ENCODE results near the gene STK35.

STK35 gene

GRCh38 chr20:2101057-2101864, at the start of gene STK35:
Gene STK35, plus strand, starts transcription at chr20:2101827. Its CDS starts 55 bp downstream, at chr20:2101882.
- no peak for DNase-seq

- no peak for DNase-seq
Observed at GRCh38 chr20:2051946-2052345, 49.7 kb upstream of the STK35 start.

GRCh38 chr20:2052741-2053140, 48.9 kb upstream of the STK35 start:
- DNase-seq: no peak

GRCh38 chr20:2053615-2054014, 48.0 kb upstream of the STK35 start:
- DNase-seq: no peak

- no peak for DNase-seq
Observed at GRCh38 chr20:2054911-2055310, 46.7 kb upstream of the STK35 start.

- no peak for DNase-seq
Observed at GRCh38 chr20:2059411-2059810, 42.2 kb upstream of the STK35 start.

- DNase-seq: no peak
Observed at GRCh38 chr20:2065099-2065498, 36.5 kb upstream of the STK35 start.

- no peak for DNase-seq
Observed at GRCh38 chr20:2066461-2067122, 35.0 kb upstream of the STK35 start.

GRCh38 chr20:2080532-2081224, 20.9 kb upstream of the STK35 start:
- DNase-seq: no peak

- DNase-seq: no peak
Observed at GRCh38 chr20:2084703-2085102, 16.9 kb upstream of the STK35 start.

- DNase-seq: no peak
Observed at GRCh38 chr20:2086177-2086979, 15.2 kb upstream of the STK35 start.

- DNase-seq: no peak
Observed at GRCh38 chr20:2086980-2087377, 14.6 kb upstream of the STK35 start.

GRCh38 chr20:2088891-2089290, 12.7 kb upstream of the STK35 start:
- no peak for DNase-seq

- no peak for DNase-seq
Observed at GRCh38 chr20:2089447-2089846, 12.2 kb upstream of the STK35 start.

GRCh38 chr20:2093159-2093781, 8.4 kb upstream of the STK35 start:
- DNase-seq: no peak

- no peak for DNase-seq
Observed at GRCh38 chr20:2093883-2094282, 7.7 kb upstream of the STK35 start.

GRCh38 chr20:2101865-2102584, 398 bp downstream of the STK35 start:
- peak; percentile 85 for DNase-seq

- DNase-seq: peak; percentile 82
Observed at GRCh38 chr20:2102585-2103460, 1.2 kb downstream of the STK35 start.

- no peak for DNase-seq
Observed at GRCh38 chr20:2103461-2104153, 2.0 kb downstream of the STK35 start.

- DNase-seq: no peak
Observed at GRCh38 chr20:2104236-2104635, 2.6 kb downstream of the STK35 start.
